ENCODE data around the gene PRSS3.
A peak's percentile ranks its signal among the peaks of the same experiment; 100 is the strongest.
"Not testable (repeated sequence)": the region's sequence is repeated elsewhere in the genome, so short reads cannot be mapped to it uniquely, and the experiment has no call there.

PRSS3 gene

DNA sequence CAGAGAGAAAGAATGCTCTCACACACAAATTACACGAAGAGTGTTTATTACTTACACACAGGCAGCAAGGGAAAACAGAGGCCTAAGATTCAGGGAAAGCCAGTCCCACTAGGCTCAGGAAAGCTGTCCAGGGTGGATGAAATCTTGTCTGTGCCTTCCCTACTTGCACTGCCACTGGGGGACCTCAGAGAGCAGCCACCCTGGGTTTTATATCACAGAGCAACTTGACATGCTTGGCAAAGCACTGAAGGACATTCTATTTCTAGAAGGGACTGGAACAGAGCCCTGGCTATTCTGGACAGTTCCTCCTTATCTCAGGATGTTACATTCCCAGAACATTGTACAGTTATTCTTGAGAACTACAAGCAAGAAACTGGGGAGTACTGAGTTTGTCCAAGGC, 7.5 kb upstream of the PRSS3 start:
- no peak for DNase-seq

DNA sequence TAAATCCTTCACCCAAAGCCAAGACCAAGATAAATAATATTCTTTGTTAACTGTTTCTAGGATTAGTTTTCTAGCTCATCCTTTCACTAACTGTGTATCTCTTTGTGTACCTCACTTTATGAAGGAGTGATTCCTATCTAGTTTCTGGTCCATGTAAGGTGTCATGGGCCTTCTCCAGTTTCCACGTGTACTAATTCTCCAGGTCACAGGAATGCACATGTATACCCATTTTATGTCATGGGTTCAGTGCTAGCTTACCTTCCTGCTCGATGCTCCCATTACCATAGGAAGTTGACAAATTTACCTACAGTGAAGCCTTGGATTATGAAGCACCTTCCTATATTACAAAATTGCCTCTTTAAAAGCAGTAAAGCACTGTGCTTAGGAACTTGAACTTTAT, 5.9 kb upstream of the PRSS3 start:
- not testable (repeated sequence) for DNase-seq

GRCh38 chr9:33791117-33791516, 4.2 kb upstream of the PRSS3 start:
- no peak for DNase-seq

GRCh38 chr9:33793496-33793895, 1.9 kb upstream of the PRSS3 start:
- DNase-seq = not testable (repeated sequence)

DNA sequence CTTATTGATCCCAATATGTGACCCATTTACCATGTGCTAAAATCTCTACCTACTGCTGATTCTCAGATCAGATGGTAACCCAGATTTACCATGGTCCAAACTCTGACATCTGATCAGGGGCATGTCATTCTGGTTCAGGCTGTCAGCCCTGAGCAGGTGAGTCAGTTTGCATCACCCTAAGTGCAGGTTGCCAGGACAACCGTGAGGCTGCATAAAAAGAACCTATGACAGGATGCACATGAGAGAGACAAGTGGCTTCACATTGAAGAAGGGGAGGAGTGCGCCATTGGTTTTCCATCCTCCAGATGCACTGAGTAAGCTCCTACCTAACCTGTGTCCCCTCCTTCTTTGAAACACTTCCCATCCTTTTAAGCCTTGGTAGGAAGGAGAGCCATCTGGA, 801 bp upstream of the PRSS3 start:
- no peak for DNase-seq

DNA sequence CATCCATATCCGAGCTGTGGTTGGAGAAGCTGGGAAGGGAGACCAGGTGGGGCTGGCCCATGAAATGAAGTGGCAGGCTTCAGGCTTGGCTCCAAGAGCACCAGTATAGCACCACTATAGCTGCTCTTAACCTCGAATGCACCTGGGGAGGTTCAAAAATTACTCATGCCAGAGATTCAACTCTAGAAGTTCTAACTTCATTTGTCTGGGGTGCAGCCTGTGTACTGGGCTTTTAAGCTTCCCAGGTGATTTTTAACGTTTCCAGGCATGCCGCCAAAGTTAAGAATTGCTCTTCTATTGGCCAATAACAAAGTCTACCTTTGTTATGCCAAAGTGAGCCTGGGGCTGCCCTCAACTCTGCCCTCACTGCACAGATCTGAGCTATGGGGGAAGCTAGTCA, 458 bp downstream of the PRSS3 start:
- DNase-seq = no peak

DNA sequence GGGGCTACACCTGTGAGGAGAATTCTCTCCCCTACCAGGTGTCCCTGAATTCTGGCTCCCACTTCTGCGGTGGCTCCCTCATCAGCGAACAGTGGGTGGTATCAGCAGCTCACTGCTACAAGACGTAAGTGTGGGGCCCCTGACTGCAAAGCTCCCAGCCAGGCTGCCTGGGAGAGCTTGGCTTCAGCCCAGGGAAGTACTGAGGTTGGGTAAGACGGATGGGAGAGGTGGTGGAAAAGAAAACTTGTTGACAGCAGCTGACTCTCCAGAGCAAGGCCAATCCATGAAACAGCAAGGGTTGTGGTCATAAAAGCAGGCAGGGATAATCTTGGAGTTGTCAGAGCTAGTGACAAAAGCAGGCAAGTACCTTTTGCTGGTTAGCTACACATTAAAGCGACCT, 1.3 kb downstream of the PRSS3 start:
- not testable (repeated sequence) for DNase-seq

DNA sequence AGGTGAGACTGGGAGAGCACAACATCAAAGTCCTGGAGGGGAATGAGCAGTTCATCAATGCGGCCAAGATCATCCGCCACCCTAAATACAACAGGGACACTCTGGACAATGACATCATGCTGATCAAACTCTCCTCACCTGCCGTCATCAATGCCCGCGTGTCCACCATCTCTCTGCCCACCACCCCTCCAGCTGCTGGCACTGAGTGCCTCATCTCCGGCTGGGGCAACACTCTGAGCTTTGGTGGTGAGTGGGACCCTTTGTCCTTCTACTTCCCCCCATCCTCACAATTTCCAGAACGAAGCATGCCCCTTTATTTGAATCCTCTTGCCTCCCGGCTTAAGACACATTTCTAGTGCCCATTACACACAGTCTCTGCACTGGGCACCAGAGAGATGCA, 2.5 kb downstream of the PRSS3 start:
- no peak for DNase-seq

DNA sequence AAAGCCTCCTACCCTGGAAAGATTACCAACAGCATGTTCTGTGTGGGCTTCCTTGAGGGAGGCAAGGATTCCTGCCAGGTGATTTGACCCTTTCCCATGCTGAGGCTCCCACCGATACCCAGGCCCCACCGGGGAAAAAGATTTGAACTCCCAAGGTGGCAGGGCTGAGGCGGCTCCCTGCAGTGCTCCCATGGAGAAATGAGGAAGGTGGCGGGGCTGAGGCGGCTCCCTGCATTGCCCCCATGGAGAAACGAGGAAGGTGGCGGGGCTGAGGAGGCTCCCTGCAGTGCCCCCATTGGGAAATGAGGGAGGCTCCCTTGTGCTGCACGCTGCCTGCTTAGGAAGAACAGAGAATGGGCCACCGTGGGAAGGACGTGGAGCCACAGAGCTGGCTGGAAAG, 3.2 kb downstream of the PRSS3 start:
- DNase-seq = no peak

DNA sequence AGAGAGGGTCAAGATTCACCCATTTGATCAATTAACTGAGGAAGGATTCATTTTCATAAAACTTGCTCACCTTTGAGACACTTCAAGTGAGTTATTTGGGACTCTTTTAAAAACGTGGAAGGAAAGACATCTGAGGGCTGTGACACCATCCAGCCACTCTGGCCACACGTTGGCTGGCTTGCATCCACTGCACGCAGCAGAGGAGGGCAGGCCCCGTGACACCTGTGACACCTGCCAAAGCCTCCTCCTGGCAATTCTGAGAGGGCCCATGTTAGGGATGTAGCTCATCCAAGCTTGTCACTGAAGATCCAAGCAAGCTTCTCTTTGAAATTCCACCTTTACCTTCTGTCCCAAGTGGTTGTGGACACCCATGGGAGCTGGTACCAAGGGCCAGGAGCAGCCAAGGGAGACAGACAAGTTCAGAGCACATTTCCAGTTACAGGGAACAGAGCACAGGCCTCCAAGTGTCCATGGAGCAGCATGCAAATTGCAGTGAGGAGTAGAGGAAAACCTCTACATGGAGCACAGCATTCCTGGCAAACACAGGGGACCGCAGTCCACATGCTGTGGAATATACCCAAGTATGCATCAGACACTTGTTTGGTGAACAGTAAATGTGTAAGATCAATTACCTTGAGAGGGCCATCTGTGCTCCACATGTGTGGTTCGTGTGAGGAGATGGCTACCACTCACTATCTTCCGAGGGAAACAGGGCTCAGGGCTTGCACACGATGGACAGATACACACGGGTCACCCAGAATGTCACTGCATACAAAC, 4.8 kb downstream of the PRSS3 start:
- DNase-seq = no peak

DNA sequence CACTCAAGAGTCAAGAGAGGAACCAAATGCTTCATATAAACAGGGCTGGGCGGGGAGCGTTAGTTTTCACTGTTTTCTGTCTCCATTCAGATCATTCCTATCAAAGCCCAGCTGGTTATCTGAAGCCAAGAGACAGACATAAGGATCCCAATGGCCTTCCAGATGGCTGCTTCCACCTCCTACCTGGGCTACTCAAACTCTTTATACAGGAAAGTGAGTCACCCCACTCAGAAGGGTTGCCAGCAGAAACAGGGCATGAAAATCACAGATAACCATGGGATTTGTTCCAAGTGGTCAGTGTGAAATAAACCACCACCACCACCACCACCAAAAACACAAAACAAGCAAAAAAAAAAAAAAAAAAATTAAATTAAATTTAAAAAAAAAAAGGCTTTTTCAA, 5.5 kb downstream of the PRSS3 start:
- DNase-seq = no peak

- not testable (repeated sequence) for DNase-seq
Measured at GRCh38 chr9:33801943-33802500, 6.7 kb downstream of the PRSS3 start.

- DNase-seq = not testable (repeated sequence)
Measured at GRCh38 chr9:33804196-33804595, 8.8 kb downstream of the PRSS3 start.

DNA sequence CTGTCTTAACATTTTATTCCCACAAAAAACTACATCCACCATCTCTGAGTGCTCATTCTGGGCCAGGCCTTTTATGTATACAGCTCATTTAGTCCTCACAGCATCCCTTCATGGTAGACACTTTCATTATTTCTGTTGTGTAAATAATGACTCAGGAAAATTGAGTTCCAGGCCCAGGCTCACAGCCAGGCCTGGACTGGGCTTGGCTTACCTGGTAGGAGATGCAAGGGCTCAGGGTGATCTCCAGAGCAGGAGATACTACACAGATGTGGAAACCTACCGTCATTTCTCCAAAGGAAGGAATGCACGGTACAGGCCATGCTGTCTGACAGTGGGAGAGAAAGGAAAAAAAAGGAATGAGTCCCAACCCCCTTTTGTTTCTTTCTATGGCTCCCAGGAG, 11.8 kb downstream of the PRSS3 start:
- not testable (repeated sequence) for DNase-seq

DNA sequence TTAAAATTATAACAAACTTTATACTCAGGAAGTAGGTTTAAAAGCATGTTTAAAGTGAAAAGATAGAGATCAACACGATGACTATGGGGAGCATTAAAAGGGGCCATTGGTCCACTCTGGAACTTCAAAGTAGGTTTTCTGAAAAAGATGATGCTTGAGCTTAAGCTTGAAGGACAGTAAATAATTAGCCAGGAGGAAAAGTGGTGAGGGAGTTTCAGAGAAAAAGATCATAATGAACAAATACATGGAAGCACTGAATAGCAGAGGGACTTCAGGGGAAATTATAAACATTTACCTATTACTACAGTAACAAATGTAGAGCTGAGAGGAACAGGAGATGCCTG, 13.6 kb downstream of the PRSS3 start:
- not testable (repeated sequence) for DNase-seq

DNA sequence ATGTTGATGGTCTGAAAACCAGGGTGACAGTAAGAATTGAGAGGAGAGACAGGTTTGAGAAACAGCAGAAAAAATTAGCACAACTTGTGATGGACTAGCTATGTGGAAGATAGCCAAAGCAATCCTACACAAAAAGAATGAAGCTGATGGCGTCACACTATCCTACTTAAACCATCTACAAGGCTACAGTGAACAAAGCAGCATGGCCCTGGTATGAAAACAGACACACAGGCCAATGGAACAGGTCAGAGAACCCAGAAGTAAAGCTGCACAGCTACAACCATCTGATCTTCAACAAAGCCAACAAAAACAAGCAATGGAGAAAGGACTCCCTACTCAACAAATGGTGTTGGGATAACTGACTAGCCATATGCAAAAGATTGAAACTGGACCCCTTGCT, 14.1 kb downstream of the PRSS3 start:
- no peak for DNase-seq

DNA sequence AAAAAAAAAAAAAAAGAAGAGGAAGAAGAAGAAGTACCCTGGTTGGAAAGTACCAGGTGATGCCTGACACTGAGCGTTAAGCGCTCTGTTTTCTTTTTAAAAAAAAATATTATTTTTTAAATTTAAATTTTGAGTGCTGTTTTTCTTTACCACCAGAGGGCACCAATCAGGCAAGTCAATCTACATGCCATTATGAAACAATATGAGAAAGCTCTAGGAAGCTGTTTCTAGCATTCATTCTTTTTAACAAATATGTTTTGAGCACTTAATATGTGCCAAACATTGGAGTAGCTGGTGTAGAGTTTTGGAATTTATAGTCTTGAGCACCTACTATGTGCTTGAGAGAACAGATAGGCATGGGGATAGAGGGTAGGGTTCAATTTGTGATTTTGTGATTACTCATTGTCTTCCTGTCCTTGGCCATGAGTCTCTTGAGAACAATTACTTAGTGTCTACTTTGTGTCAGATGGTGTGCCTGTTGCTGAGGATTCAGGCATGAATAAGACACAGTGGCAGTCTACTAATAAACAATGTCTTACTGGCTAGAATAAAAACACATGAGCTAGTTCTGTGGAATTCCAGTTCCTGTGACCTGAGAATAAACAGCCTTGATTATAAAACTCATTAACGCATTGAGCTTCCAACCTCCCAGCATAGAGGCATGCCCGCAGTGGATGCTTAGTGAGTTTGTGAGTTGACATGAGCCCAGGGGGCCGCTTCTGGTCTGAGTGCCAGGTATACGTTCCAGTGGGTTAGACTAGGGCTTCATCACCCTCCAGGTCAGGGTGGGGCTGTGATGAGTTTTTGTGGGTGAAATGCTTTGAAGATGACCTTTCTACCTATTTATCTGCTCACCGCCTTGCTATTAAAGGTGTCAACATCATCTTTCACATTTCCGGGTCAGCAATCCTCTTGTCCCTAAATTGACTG, 18.6 kb downstream of the PRSS3 start:
- peak; percentile 44 to 75 for DNase-seq

GRCh38 chr9:33815781-33816180, 20.4 kb downstream of the PRSS3 start:
- DNase-seq = no peak

- DNase-seq = peak; percentile 94 to 95
Measured at GRCh38 chr9:33816327-33817252, 21.2 kb downstream of the PRSS3 start, which contains the start of gene UBE2R2. Gene UBE2R2 (plus strand): TSS chr9:33817160. CDS start chr9:33817758, 598 bp downstream.

DNA sequence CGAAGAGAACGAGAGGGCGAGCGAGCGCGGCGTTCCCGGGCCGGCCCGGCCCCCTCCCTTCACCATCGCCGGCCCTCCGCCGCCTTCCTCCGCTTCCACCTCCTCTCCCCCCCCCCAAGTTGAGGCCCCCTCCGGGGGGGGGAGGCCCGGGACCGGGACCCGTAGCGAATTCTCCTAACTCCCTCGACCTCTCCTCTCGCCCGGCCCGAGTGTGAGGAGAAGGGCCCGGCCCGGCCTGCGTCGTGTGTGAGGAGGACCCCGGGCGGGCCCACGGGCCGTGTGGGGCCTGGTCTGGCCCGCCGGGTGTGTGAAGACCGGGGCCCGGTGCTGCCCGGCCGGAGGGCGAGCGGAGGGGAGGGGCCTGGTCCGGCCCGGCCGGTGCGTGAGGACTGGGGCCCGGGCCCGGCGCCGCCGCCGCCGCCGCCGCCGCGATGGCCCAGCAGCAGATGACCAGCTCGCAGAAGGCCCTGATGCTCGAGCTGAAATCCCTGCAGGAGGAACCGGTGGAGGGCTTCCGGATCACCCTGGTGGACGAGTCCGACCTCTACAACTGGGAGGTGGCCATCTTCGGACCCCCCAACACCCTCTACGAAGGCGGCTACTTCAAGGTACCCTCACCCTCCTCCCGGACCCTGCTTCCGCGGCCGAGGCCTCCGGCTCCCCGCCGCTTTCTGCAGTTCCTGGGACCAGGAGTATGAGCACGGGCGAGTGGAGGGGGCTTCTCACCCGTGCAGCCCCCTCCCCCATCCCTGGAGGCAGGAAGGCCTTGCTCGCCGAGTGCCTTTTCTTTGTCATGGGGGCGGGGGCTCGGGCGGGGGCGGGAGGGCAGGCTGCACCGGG, 22.2 kb downstream of the PRSS3 start:
- DNase-seq = peak; percentile 53 to 59

- peak in 1 of 2 donors; percentile 66 for DNase-seq
Measured at GRCh38 chr9:33818167-33818846, 22.9 kb downstream of the PRSS3 start.
